Stimulated activated CD4-positive, alpha-beta T cell treated with anti-CD3 and anti-CD28 coated beads, Interleukin-2, amount 100 ng/mL, for 4 hours (primary cell): Measurements from ENCODE around the gene SLC26A8.
"Not testable (repeated sequence)": the region's sequence is repeated elsewhere in the genome, so short reads cannot be mapped to it uniquely, and the experiment has no call there.

ENCODE experiments used
- DNase-seq: peaks from one replicate; pipeline ENCODE4 v3.0.0-alpha.2; 2020; ENCODE audit warnings: low read depth

The SLC26A8 gene

DNA sequence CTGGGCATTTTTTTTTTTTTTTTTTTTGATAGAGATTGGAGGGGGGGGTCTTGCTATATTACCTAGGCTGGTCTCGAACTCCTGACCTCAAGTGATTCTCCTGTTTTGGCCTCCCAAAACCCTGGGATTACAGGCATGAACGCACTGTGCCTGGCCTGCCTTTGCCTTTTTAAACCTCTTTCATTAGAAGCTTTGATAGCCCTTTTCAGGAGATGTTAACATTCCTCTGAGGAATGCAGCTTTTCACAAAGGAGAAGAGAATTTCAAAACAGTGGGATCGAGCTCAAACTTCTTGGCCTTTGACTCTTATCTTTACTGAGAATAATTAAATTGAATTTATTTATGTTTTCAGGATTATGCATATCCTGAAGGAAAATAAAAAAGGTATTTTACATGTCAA, 31.3 kb downstream of the SLC26A8 start:
- DNase-seq: no peak

DNA sequence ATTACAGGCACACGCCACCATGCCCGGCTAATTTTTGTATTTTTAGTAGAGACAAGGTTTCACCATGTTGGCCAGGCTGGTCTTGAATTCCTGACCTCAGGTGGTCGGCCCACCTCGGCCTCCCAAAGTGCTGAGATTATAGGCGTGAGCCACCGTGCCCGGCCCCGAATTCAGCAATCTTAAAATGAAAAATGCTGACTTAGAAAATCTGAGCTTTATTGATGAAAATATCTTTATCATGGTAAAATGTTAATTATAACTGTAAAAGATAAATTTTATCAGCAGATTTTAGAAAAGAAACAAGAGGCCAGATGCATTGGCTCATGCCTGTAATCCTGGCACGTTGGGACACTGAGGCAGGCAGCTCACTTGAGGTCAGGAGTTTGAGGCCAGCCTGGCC, 36.4 kb downstream of the SLC26A8 start:
- DNase-seq: not testable (repeated sequence)

DNA sequence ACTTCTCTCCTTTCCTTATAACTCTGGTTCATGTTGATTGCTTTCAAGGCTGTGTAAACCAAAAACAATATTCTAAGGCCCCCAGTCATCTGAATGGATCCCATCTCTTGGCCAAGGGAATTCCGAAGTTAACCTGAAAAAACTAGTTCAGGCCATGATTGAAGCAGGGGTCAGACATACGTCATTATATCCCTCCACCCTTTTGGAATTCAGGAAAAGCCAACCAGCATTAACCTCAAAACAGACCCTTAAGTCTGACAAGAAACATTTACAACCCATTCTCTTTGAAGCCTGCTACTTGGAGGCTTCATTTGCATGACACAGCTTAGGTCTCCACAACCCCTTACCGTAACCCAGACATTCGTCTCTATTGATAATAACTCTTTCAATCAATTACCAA, 39.7 kb downstream of the SLC26A8 start:
- DNase-seq: no peak

GRCh38 chr6:35980991-35981645, 43.3 kb downstream of the SLC26A8 start:
- no peak for DNase-seq

- not testable (repeated sequence) for DNase-seq
Observed at GRCh38 chr6:35980126-35980525, 44.3 kb downstream of the SLC26A8 start.

DNA sequence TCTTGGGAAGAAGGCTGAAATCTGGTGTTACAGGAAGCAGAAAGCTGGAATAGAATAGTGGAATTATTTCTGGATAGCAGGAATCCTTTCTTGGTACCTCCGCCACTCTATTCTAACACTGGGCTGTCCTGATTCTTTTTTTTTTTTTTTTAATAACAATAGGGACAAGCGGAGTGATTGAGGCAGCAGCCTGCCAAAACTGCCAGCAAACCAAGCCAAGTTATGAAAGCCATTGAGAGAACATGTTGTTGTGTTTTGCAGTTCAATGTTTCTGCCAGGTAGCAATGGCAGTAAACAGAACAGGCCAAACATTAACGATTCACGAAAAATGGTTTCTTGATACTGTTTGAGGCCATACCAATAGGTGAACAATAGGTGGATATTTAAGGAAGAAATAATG, 47.1 kb downstream of the SLC26A8 start:
- no peak for DNase-seq

DNA sequence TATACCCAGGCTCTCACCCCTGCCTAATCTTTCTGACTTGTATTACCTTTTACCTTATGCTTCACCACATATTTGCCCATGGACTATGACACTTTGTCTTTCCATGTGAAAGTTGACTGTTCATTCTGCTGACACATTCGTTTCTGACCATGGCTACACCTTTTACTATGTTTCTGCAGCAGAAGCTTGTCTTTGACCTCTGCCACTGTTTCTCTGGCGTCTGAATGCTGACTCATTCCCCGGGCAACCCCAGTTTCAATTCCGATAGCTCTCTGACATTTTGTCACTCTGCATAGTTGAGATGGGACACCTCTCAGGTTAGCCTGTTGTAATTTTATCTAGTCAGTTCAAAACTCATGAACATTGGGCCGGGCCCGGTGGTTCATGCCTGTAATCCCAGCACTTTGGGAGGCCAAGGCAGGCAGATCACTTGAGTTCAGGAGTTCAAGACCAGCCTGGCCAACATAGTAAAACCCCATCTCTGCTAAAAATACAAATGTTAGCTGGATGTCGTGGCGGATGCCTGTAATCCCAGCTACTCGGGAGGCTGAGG, 50.7 kb downstream of the SLC26A8 start:
- no peak for DNase-seq

DNA sequence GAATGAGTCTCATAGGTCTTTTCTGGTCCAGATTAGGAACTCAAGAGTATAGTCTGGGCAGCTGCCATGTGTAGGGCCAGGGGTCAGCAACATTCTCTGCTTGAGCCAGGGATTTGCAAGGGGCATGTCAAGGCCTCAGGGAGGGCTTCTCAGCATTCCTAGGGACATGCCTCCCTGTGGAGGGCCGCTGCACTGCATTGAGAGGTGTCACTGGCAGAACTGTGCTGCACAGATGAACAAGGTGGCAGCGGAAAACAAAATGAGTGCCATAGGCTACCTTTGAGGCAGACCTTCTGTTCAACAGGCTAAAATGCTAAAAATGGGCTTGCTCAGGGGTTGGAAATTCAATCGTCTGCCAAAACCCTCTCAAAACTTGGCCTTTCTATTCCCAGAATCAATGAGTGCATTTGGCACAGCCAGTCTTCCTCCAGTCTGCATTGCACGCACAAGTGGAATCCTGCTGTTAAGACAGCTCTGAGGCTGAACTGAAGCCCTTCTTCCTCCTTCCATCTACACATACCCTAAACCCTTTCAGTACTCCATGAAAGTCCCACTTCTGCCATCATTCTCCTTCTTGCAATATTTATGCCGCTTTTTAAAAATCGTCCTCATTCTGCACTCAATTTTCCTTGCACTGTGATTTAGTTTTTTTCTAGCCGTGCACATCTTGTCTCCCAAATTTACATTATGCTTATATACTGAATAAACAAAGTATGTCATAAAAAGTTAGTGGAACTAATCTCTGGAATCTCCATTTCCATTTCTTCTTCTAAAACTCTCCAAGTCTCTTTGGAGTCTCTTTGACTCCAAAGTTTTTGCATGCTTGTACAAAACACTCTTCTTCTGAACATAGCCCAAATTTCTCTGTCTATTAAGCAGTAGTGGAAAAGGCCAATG, 51.7 kb downstream of the SLC26A8 start:
- no peak for DNase-seq

DNA sequence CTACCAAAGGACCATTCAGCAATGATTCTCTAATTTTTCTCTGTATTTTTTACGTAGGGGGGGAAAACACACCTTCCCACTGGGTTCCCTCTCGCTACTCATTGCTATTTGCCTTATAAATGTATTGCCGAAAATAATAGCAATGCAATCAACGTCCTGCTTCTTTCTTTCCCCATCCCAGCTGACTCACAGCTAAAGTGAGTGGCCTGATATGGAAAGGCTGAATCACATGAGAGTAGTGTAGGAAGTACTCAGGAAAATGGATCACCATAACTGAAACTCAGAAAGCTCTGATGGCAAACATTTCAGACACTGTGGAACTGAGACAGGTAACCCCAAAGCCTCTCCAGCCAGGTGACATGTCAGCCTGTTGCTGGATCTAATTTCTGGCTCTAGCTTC, 54.3 kb downstream of the SLC26A8 start:
- DNase-seq: no peak

GRCh38 chr6:35969646-35970045, 54.8 kb downstream of the SLC26A8 start:
- no peak for DNase-seq

DNA sequence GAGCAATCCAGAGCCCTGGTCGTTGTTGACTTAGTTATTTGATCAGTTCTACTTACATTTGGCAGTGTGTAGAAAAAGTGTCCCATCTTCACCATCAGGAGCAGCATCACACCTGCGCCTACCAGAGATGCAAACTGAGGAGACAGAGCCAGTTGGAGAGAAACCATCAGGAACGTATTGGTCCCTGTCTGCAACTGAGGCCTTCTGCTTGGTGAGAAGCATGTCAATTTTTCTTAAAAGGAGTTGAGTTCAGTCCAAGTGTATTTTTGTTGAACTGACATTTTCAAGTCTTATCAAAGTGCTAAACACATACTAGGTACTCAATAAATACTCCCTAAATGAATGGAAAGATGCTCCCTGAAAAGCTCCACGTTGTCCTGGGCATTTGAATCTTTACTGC, 55.6 kb downstream of the SLC26A8 start:
- DNase-seq: no peak

- DNase-seq: no peak
Observed at GRCh38 chr6:35967076-35967774, 57.2 kb downstream of the SLC26A8 start.

DNA sequence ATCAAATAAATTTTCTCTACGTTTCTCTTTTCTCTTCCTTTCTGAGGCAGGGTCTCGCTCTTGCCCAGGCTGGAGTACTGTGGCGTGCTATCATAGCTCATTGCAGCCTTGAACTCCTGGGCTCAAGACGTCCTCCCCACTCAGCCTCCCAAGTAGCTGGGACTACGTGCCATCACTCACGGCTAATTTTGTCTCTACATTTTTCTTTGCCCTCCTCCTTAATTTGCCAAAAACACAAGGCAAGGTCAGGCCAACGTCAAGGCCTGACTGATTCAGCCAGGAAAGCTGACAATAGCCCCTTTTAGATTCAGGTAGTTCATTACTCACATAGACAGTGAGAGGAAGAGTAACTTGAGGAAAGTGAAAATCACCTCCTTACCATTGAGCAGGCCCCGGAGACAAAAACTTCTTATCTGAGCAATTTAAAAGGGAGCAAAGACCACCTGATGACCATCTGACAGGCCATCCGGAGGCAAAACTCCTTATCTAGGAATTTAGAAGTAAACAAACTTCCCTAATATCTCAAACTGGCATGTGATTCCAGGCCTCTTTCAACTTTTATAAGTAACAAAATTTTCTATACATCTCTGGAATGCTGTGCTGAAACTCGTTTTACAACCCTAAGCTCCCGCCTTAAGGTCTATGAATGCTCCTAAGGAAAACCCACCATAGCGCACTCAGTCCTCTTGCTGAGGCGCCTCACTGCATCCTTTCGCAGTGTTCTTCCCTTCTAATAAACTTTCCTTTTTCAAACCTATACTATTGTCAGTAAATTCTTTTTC, 61.5 kb downstream of the SLC26A8 start:
- no peak for DNase-seq

GRCh38 chr6:35960187-35960586, 64.3 kb downstream of the SLC26A8 start:
- DNase-seq: no peak

GRCh38 chr6:35955970-35956369, 68.5 kb downstream of the SLC26A8 start:
- DNase-seq: no peak

DNA sequence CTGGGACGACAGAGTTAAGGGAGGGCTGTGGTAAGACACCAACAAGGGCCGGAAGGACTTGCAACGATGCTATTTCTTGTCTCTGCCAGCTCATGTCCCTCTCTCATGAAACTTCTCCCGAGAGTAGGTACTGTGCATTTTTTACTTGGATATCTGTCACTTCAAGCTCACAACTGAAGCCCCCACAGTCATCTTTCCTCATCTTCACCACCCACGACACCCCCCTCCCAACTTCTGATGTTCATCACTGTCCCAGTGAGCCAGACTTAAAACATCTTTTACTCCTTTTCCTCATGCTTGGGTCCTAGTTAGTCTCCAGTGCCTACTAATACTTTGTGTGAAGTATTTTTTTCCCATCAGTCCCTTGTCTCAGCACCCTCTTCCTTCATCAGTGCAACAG, 68.9 kb downstream of the SLC26A8 start:
- no peak for DNase-seq

DNA sequence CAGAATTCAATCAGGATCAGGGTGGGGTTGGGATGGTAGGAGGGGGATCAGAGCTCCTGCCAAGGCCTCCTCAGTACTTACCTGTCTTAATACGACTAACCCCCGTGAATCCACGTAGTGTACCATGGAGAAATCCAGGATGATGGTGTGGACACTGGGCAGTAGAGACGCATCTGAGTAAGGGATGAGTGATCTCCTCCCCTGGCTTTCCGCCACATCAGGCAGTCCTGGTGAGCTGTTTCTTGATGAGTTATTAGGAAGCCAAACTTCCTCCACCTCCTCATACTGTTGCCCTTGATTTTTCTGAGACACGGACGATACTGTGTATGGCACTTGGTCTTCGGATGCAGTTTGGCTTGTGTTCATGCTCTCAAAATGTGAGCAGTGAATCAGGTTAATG, 69.4 kb downstream of the SLC26A8 start:
- no peak for DNase-seq

DNA sequence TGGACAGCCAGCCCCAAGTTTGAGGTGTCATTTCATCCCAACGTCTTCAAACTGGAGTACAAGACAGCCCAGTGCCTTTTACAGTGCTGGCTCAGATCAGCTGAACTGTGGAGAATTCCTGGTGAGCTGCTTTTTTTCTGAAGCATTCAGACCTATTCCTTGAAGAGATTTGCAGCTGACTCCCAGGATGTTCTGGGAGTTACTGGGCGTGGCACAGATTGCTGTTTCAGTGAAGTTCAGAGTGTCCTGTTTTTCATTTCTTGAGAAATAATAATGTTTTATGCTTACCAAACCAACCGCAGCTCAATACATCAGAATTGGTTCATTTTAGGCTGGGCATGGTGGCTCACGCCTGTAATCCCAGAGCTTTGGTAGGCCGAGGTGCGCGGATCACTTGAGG, 70.1 kb downstream of the SLC26A8 start:
- DNase-seq: no peak

GRCh38 chr6:35948725-35949124, 75.7 kb downstream of the SLC26A8 start:
- DNase-seq: no peak

DNA sequence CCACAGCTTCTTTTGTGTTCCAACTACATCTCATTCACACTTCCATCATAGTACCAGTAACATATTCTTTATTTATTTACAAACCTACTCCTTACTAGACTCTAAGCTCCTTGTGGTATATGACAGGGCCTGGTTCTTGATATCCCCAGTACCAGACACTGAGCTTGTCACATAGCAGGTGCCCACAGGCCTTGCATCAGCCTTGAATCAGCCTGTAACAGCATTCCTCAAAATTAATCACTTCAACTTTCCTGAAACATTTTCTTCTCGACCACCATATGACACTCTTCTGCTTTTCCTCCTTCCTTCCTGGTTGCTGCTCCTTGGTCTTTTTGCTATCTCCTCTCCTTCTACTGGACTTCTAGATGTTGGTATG, 78.8 kb downstream of the SLC26A8 start:
- DNase-seq: no peak

DNA sequence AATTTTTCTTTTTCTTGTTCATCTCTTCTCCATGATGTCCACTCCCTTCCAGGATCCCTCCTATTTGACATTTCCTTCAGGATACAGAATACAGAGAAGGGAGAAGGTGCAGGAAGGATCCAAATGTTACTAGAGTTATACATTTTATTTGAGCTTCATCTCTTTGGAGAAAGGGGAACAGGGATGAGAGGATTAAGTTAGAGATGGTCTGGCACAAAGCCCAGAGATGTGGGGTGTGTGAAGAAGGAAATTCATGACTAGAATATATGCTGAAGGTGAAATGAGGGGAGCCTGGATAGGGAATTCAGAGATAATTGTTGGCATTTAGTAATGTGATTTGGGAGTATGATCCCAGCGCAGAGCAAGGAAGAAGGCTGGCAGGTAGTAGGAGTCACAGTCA, 81.1 kb downstream of the SLC26A8 start:
- DNase-seq: no peak

GRCh38 chr6:35942355-35942754, 82.1 kb downstream of the SLC26A8 start:
- DNase-seq: no peak
